ENCODE measurements around the gene NAALADL2. TPM values are rescaled to one million over a fixed set of nuclear protein-coding genes. Genes with fewer than 3 reads are reported as not detected.

Gene NAALADL2
- total RNA-seq, 1 experiment from 2014 or later = 1.9 TPM

DNA sequence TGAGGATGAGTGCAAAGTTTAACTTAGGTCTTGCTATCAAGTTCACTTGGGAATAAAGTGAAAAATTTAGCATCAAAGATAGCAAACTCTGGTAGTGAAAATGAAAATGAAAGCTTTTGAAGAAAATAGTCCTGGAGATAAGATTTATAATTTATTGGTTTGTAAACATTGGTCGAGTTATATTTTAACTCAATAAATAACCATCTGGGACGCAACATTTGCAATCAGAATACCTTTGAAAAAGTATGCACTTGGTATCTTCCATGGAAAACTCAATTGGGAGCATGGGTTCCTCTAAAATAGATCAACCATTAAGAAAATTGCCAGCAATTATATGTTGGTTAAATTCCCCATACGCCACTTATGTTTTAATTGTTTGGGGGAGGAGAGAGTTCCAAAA is 209.5 kb downstream of the NAALADL2 start:
- no peak overlapping the region for H3K4me3 ChIP-seq (ENCODE audit: low read length)
- no peaks in the 10 kb centered on the region for H3K79me2 ChIP-seq (ENCODE audit: low read length)
- no peak overlapping the region for H3K9ac ChIP-seq (ENCODE audit: low read length)
- POLR2A ChIA-PET (ENCODE audit: unreplicated experiment) = no interaction called here
- intact Hi-C loops (cut with micrococcal nuclease) = no loop called here
- H3K4me2 ChIP-seq (ENCODE audit: low read length) = no peak overlapping the region
- ATAC-seq (no peak), DNase-seq (no peak)
- H3K27ac ChIP-seq (ENCODE audit: low read length) = no peak overlapping the region
- TF ChIP-seq EZH2 (IDR thresholded peaks at IDR 0.05; ENCODE audit: low read length, unreplicated experiment) = no peak
- no peaks in the 10 kb centered on the region for H3K27me3 ChIP-seq (ENCODE audit: low read length)
- H2AFZ ChIP-seq (ENCODE audit: low read length) = no peak overlapping the region
- H3K4me1 ChIP-seq (ENCODE audit: insufficient read depth, low read length) = peaks cover 5% of the 10 kb centered on the region; the same call in 1 of the 2 replicates
- H4K20me1 ChIP-seq (ENCODE audit: low read length) = no peaks in the 10 kb centered on the region
- no peaks in the 10 kb centered on the region for H3K9me3 ChIP-seq (ENCODE audit: low read length)
- H3F3A ChIP-seq (ENCODE audit: low read length, unreplicated experiment) = no peaks in the 10 kb centered on the region
- H3K9me2 ChIP-seq (replicated peaks; ENCODE audit: low read length) = no peaks in the 10 kb centered on the region
- no TSS peak for BruUV-seq (replicated peaks)
- no peaks in the 10 kb centered on the region for H3K36me3 ChIP-seq (ENCODE audit: low read depth, low read length)
- CTCF ChIA-PET = no interaction called here

DNA sequence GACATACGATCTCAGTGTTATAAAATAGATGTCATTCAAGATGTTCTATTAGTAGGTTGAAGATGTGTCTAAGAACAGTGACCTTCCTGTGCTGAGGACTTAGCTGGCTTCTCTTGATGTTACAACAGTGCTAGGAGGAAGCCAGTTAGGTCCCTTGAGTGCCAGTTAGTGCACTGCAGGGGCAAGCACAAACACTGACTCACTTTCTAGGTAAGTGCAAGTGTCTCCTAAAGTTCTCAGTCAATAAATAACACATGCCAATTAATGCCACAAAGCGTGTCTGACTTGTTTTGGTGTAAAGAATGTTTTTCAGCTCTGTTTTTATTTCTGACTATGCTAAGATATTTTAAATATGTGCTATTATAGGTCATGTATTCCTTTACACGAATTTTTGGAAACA is 211.8 kb downstream of the NAALADL2 start:
- Histone ChIP-seq H3K4me2 (ENCODE audit: low read length) (no peak overlapping the region), H3K27me3 (ENCODE audit: low read length) (no peaks in the 10 kb centered on the region), H3K4me3 (ENCODE audit: low read length) (no peak overlapping the region), H3K4me1 (ENCODE audit: insufficient read depth, low read length) (peaks cover 13% of the 10 kb centered on the region), H3K36me3 (ENCODE audit: low read depth, low read length) (no peaks in the 10 kb centered on the region), H4K20me1 (ENCODE audit: low read length) (no peaks in the 10 kb centered on the region), H3K27ac (ENCODE audit: low read length) (no peak overlapping the region), H3F3A (ENCODE audit: low read length, unreplicated experiment) (no peaks in the 10 kb centered on the region), H3K9me2 (replicated peaks; ENCODE audit: low read length) (no peaks in the 10 kb centered on the region), H3K79me2 (ENCODE audit: low read length) (no peaks in the 10 kb centered on the region), H2AFZ (ENCODE audit: low read length) (no peak overlapping the region), H3K9ac (ENCODE audit: low read length) (no peak overlapping the region), H3K9me3 (ENCODE audit: low read length) (no peaks in the 10 kb centered on the region)
- DNase-seq (peak; percentile 50), ATAC-seq (peak; percentile 83)
- ChIA-PET CTCF (no interaction called here), POLR2A (ENCODE audit: unreplicated experiment) (no interaction called here)
- no TSS peak for BruUV-seq (replicated peaks)
- TF ChIP-seq EZH2 (IDR thresholded peaks at IDR 0.05; ENCODE audit: low read length, unreplicated experiment) (no peak), EZH2phosphoT487 (IDR thresholded peaks at IDR 0.05; ENCODE audit: borderline replicate concordance, low read length) (no peak)
- TF ChIP-seq, protein P1, sequence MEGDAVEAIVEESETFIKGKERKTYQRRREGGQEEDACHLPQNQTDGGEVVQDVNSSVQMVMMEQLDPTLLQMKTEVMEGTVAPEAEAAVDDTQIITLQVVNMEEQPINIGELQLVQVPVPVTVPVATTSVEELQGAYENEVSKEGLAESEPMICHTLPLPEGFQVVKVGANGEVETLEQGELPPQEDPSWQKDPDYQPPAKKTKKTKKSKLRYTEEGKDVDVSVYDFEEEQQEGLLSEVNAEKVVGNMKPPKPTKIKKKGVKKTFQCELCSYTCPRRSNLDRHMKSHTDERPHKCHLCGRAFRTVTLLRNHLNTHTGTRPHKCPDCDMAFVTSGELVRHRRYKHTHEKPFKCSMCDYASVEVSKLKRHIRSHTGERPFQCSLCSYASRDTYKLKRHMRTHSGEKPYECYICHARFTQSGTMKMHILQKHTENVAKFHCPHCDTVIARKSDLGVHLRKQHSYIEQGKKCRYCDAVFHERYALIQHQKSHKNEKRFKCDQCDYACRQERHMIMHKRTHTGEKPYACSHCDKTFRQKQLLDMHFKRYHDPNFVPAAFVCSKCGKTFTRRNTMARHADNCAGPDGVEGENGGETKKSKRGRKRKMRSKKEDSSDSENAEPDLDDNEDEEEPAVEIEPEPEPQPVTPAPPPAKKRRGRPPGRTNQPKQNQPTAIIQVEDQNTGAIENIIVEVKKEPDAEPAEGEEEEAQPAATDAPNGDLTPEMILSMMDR (conservative IDR thresholded peaks at IDR 0.05; ENCODE audit: low read depth, low read length) = no peak
- intact Hi-C loops (cut with micrococcal nuclease) = loop anchor here (10.0 kb wide), 1 partner anchor 534 kb away; no protein-coding TSS in a partner anchor

DNA sequence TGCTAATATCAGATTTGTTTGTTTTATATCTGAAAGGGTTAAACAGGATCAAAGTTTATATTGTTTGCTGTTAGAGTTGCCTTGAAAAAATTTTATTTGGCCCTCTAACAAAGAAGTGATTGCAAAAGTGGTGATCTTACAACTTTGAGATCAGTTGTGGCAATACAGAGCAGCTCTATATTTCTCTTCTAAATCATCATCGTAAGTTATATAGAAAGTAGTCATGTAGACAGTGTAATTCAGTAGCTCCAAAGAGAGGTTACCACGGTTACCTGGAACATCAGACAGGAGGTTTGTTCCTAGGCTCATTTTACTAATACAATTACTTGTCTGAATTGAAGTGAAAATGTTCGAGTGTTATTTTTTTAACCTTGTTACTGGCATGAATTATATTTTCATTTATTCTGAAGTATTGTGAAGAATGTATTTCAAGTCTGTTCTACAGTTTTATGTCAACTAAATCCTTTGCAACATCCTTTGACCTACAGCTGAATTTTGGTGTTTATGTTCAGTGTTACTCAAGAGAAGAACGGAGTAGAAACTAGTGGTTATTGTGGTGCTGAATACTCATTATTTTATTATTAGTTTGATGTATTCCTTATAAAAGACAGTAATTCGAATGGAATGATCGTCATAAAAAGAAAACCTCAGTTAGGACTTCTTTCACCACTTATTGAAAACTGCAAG is 214.2 kb downstream of the NAALADL2 start:
- intact Hi-C loops (cut with micrococcal nuclease) = loop anchor here (10.0 kb wide), 1 partner anchor 531 kb away; no protein-coding TSS in a partner anchor
- Histone ChIP-seq H3K9me3 (ENCODE audit: low read length) (no peaks in the 10 kb centered on the region), H3K4me2 (ENCODE audit: low read length) (no peak overlapping the region), H3K27ac (ENCODE audit: low read length) (no peak overlapping the region), H2AFZ (ENCODE audit: low read length) (no peak overlapping the region), H4K20me1 (ENCODE audit: low read length) (no peaks in the 10 kb centered on the region), H3K9me2 (replicated peaks; ENCODE audit: low read length) (no peaks in the 10 kb centered on the region), H3K79me2 (ENCODE audit: low read length) (no peaks in the 10 kb centered on the region), H3K9ac (ENCODE audit: low read length) (no peak overlapping the region), H3K27me3 (ENCODE audit: low read length) (no peaks in the 10 kb centered on the region), H3K4me1 (ENCODE audit: insufficient read depth, low read length) (peaks cover 13% of the 10 kb centered on the region), H3K4me3 (ENCODE audit: low read length) (no peak overlapping the region), H3F3A (ENCODE audit: low read length, unreplicated experiment) (no peaks in the 10 kb centered on the region), H3K36me3 (ENCODE audit: low read depth, low read length) (no peaks in the 10 kb centered on the region)
- no peak for TF ChIP-seq EZH2phosphoT487 (IDR thresholded peaks at IDR 0.05; ENCODE audit: borderline replicate concordance, low read length)
- TF ChIP-seq, protein P1 (conservative IDR thresholded peaks at IDR 0.05; ENCODE audit: low read depth, low read length) = no peak
- TF ChIP-seq EZH2 (IDR thresholded peaks at IDR 0.05; ENCODE audit: low read length, unreplicated experiment) = no peak
- no TSS peak for BruUV-seq (replicated peaks)
- ChIA-PET CTCF (no interaction called here), POLR2A (ENCODE audit: unreplicated experiment) (no interaction called here)
- DNase-seq (no peak), ATAC-seq (peak; percentile 21; the same call in 1 of the 2 replicates)
